Mucosa of gallbladder (tissue), 1 donor: ENCODE measurements around the gene ADAMTS16. TPM values are rescaled to one million over a fixed set of nuclear protein-coding genes. Genes with fewer than 3 reads are reported as not detected.

ENCODE experiments used
- DNase-seq: peaks from one replicate; pipeline ENCODE4 v3.0.0-alpha.2; 2020; ENCODE audit warnings: low spot score
- total RNA-seq: library from RNA; stranded (reverse); gene quantifications from one replicate; pipeline ENCODE4 v1.2.1, GENCODE V29; 2021
- donor health status: DM: no; HTN: no; CAD: no.

ADAMTS16 gene
- total RNA-seq, 1 donor from 2014 or later = 0.78 TPM

GRCh38 chr5:5344051-5344571 lies 204.0 kb downstream of the ADAMTS16 start:
- DNase-seq = no peak

DNA sequence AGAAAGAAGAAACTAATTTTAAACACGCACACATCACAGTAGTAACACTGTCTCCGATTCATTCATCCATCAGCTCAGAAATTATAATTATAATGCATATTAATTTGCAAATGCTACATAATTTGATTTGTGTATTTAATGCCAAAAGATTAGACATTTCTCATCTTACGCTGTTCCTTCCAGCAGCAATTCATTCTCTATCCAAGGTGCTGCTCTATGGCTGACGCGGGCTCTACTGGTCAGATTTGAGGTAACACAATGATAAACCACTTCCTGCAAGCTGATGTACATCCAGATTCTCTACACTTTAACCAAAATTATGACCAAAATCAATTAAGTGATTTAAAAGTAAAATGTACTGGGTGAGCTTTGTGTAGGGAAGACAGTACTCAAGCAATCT lies 204.5 kb downstream of the ADAMTS16 start:
- no peak for DNase-seq

DNA sequence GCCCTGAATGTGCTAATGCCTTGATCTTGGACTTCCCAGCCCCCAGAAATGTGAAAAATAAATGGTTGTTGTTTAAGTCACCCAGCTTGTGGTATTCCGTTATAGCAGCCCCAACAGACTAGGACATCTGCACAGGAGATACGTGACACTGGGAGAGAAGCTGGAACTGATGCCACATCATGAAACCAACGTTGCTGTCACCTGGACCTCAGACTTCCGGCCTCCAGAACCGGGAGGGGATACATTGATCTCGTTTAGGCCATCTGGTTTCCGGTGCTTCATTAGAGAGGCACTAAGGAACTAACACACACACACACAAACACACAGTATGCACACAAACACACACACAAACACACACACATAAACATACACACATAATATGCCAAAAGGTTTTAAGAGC lies 207.3 kb downstream of the ADAMTS16 start:
- no peak for DNase-seq

- DNase-seq = no peak
These were observed 208.0 kb downstream of the ADAMTS16 start for GRCh38 chr5:5348135-5348534.

DNA sequence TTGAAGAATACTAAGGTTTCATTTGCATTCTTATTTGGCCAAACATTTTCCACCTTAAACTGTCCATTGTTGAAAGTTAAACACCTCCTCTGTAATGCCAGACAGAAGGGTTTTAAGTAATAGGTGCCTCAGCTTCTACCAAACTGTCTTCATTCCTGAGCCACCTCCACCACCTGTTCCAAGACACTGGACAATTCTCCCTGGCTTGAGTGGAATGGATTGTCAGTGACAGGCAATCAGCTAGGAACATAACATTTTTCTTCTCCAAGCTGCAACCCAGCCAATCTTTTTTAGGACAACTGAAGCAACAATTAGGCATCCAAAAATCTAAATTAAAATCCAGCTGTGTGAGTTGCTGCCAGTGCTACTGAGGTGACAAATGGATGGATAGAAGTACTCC lies 208.4 kb downstream of the ADAMTS16 start:
- no peak for DNase-seq

- DNase-seq = no peak
These were observed 210.0 kb downstream of the ADAMTS16 start for GRCh38 chr5:5350101-5350500.

DNA sequence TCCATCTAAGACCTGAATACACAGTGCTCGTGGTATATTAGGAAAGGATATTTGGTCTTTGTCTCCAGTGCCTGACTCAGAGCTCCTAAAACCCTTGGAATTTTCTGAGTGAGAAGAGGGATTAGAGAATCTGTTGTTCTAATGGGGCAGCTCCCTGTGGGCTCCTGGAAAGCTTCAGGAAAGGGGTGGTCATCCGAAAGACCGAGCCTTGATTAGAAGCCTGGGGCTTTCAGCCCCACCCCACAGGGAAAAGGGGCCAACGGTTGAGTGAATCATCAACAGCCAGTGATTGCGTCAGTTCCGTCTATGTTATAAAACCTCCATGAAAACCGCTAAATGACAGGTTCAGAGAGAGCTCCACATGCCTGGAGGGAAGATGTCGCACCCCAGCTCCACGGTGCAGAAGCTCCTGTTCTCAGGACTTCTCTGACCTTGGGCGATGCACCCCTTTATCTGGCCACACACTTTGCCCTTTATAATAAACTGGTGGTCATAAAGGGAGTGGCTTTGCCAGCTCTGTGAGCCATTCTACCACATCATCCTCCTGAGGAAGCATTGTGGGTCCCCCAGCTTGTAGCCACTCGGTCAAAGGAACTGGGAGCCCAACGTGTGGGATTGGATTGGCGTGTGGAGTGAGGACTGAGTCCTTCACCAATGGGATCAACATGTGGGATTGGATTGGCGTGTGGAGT lies 211.3 kb downstream of the ADAMTS16 start:
- no peak for DNase-seq

GRCh38 chr5:5352675-5353074 lies 212.5 kb downstream of the ADAMTS16 start:
- DNase-seq = no peak

- DNase-seq = no peak
These were observed 213.6 kb downstream of the ADAMTS16 start for GRCh38 chr5:5353681-5354080.

DNA sequence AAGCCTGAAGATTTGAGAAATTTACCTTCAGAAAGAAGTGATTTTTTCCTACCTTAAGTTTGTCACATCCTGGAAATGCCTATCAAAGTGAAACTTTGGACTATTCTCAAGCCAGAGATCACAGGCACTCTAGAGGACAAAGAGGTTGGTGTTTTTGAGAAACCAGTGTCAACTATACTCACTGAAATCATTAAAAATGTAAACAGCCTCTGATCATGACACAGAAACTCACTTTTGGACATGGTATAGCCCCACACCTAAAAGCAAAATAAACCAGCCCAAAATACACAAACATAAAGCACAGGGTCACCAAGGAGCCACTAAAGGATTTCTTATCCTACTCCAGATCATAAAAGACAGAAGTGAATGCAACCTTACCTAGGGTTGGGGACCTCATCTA lies 216.6 kb downstream of the ADAMTS16 start:
- no peak for DNase-seq

DNA sequence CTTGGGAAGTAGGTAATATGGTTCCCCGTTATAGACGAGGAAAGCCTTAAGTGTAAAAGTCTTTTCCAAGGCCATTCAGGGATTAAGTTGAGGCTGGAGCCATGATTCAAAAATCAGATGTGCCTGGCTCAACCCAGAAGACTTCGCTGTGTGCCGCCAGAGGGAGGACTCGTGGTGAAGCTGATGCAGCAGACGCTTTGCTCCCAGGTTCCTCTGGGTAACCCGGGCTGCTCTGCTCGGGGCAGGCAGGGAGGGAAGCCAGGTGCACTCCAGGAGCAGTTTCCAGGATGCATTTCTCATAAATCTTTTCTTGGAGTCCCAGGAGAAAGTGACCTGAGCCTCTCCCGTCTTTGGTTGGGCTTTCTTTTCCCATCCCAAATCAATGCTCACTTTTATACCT lies 219.5 kb downstream of the ADAMTS16 start:
- no peak for DNase-seq

DNA sequence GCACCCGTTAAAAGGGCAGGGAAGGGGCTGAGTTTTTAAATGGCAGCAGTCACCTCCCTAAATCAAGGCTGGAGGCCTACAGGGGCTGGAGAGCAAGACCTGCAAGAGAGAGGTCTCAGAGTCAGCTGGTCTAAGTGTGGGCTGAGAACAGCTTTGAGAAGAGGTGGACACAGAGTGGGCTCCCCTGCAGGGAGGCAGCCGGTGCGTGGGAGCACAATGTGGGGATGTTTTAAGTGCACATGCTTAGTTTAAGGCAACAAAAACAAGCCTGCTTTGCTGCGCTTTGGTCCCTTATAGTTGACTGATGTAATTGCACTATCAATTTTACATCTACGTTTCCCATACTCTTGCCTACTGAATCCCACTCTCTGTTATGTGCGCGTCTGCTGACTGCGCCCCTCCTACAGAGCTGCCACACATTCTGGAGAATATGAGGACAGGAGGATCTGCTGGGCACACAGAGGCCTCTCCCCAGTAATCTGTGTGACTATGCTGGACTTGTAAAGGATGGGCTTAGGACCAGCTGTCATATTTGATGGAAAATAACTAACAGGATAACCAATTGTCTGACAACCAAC lies 220.3 kb downstream of the ADAMTS16 start:
- no peak for DNase-seq

- DNase-seq = no peak
These were observed 220.9 kb downstream of the ADAMTS16 start for GRCh38 chr5:5360941-5361520.

DNA sequence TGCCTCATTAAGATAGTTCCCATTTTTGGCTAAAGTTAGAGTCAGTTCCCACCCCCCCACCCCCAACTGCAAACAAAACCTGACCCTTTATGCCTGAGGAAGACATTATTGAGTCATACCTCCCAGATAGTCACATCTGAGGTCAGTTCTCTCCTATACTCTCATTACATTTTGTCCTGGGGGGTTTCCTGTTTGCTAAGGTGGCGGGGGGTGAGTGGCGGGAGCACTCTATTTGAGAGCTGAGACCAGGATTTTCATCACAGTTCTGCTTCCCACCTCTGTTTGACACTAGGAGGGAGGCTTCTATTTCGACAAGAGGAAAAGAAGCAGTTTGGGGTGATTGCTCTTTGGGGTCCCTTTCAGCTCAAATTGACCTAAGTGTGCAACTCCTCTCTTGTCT lies 222.9 kb downstream of the ADAMTS16 start:
- no peak for DNase-seq

DNA sequence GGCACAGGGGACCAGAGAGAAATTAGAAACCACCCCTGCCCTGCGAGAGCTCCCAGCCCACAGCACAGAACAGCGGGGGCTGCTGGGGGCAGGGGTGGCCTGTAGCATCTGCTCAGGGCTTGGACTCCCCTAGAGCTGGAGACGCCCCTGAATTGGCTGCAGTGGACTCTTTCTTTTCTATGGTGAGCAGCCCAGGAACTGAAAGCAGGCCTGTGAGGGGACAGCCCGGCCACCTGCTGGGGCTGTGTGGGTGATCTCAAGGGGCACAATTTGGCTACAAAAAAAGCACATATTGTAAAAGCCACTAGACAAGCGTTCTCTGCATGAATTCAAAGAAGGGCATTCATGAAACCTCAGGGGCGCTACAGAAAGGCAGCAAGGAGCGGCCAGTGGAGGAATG lies 224.8 kb downstream of the ADAMTS16 start:
- no peak for DNase-seq

DNA sequence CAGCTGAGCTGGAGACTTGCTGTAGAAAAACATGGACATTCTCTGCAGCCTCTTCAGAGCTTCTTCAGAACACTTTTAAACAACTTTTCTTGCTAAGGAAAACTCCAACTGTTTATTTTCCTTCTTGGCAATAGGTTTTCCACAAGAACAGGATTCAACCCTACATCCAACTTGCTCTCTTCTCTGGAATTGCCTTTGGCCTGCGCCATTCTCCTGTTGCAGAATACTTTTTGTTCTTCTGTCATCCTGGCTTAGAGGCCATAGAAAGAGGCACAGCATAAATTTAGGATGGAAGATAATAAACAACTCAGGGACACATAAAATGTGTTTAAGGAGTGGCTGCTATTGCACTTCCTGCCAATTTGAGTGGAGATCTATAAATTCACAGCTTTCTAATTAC lies 227.6 kb downstream of the ADAMTS16 start:
- no peak for DNase-seq

DNA sequence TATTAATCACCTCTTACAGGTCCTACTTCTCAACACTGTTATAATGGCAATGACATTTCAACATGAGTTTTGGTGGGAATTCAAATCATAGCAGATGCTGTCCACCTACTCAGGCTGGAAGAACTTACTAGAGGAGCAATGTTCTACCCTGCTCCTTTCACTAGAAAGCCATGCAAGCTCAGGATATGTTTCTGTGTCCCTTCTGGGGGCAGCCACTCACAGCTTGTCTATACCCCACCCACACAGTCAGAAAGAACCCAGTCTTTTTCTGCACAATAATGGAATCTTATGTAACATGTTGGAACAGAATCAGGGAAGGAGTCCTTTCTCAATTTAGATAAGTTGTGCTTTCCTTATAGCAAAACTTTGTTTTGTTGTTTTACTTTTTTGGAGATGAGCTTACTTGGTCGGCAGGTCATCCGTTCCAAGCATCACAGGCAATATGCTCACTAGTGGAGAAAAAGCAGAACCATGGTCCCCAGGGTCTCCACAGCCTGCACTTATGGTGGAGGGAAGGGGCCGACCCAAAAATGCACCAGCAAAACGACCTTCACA lies 229.0 kb downstream of the ADAMTS16 start:
- no peak for DNase-seq
